Kidney (tissue), 14 donors: ENCODE results near the gene NLRC5. TPM values are rescaled to one million over a fixed set of nuclear protein-coding genes. Genes with fewer than 3 reads are reported as not detected.

Source experiments
- DNase-seq, 5 donors: peaks; one replicate each; pipeline ENCODE4 v3.0.0-alpha.2; 2013 to 2020
- FAIRE-seq: peaks from 2 replicates; lab custom pipeline; 2012; peaks lifted over from hg19 to GRCh38; lab: Jason Lieb, UNC
- H3K27ac ChIP-seq, 2 donors: one replicate each; pipeline ENCODE4 v1.7.0; 2013; ENCODE audit warnings: low read depth in 2 of 2, low read length in 2 of 2, inconsistent platforms in 1 of 2
- H3K27me3 ChIP-seq: one replicate; pipeline ENCODE4 v1.7.1; 2013; ENCODE audit warnings: low read length, inconsistent platforms; ENCODE audit not compliant: control insufficient read depth, insufficient read depth
- H3K36me3 ChIP-seq, 3 donors: one replicate each; pipeline versions ENCODE4 v1.7.0 to v1.7.1; 2013; ENCODE audit warnings: low read length in 3 of 3, control low read depth in 1 of 3, inconsistent platforms in 1 of 3; ENCODE audit not compliant: insufficient read depth in 3 of 3, control insufficient read depth in 2 of 3
- H3K4me1 ChIP-seq, 3 donors: one replicate each; pipeline versions ENCODE4 v1.7.0 to v1.7.1; 2013; ENCODE audit warnings: low read length in 3 of 3, inconsistent platforms in 1 of 3, low read depth in 1 of 3; ENCODE audit not compliant: control insufficient read depth in 2 of 3, insufficient read depth in 2 of 3
- H3K4me3 ChIP-seq, 3 donors: one replicate each; pipeline versions ENCODE4 v1.7.0 to v1.8.1; 2013; ENCODE audit warnings: low read length in 3 of 3, control low read depth in 1 of 3, inconsistent platforms in 1 of 3
- H3K9ac ChIP-seq, 3 donors: one replicate each; pipeline versions ENCODE4 v1.7.0 to v1.7.1; 2013; ENCODE audit warnings: low read length in 3 of 3, control low read depth in 1 of 3, inconsistent platforms in 1 of 3
- H3K9me3 ChIP-seq, 3 donors: one replicate each; pipeline versions ENCODE4 v1.7.0 to v1.7.1; 2013; ENCODE audit warnings: low read length in 3 of 3, control low read depth in 1 of 3, inconsistent platforms in 1 of 3; ENCODE audit not compliant: control insufficient read depth in 2 of 3, insufficient read depth in 1 of 3
- CTCF ChIP-seq: IDR thresholded peaks from 3 replicates; pipeline ENCODE4 v1.5.1; 2012; ENCODE audit warnings: mild to moderate bottlenecking, moderate library complexity, borderline replicate concordance; ENCODE audit not compliant: insufficient read depth; ENCODE audit errors: extremely low read depth
- intact Hi-C: fragments of 100-400 bp; cut with DNase I; formaldehyde crosslinking; loops from one replicate; pipeline ENCODE4 v1.11.1; 2022
- polyA plus RNA-seq: library from polyadenylated mRNA; stranded (reverse); fragments of 350-450 nt; fragmentation: Illumina TruSeq; extraction: RNeasy Lipid Tissue Mini Kit (QIAGEN cat#74804); gene quantifications from one replicate; pipeline ENCODE4 v1.2.3, GENCODE V29; 2014; ENCODE audit warnings: low read depth, low replicate concordance; ENCODE audit not compliant: insufficient read depth
- total RNA-seq: library from RNA; stranded (reverse); fragmentation: NEBNext Ultra II Directional; extraction: Animal tissue kit (Norgen Biotek cat#: 25700); gene quantifications from one replicate; pipeline ENCODE4 v1.2.1, GENCODE V29; 2021
- donor health status: control.
- donor health status: control.
- donor health status: control.
- donor health status: control.
- donor health status: control.
- donor health status: DM: yes; HTN: yes; CAD: no.
- donor health status: Normal renal cell carcinoma (clear cell type).

Gene NLRC5
- total and polyA plus RNA-seq, 2 donors from 2014 or later, result 7.1 to 55.6 TPM

- Histone ChIP-seq H3K4me3 (no peak overlapping the region), H3K9ac (no peak overlapping the region), H3K27ac (no peak overlapping the region), H3K4me1 (peaks cover 0 to under 1% (median 0%) of the 10 kb centered on the region in 3 donors), H3K36me3 (no peaks in the 10 kb centered on the region), H3K27me3 (no peaks in the 10 kb centered on the region), H3K9me3 (no peaks in the 10 kb centered on the region)
- intact Hi-C loops, result no loop called here
- DNase-seq (no peak), FAIRE-seq (no peak)
- no peak for TF ChIP-seq CTCF
Observed at GRCh38 chr16:56956756-56957155, 32.6 kb upstream of the NLRC5 start.

GRCh38 chr16:56960681-56961281 lies 28.6 kb upstream of the NLRC5 start:
- H3K4me3 ChIP-seq, result no peak overlapping the region
- no peaks in the 10 kb centered on the region for H3K36me3 ChIP-seq
- no peak overlapping the region for H3K9ac ChIP-seq
- H3K27ac ChIP-seq, result no peak overlapping the region
- DNase-seq (peak in 1 of 5 donors; percentile 66), FAIRE-seq (no peak)
- peaks cover 0 to 14% (median 7%) of the 10 kb centered on the region in 3 donors for H3K4me1 ChIP-seq
- TF ChIP-seq CTCF, result no peak
- H3K9me3 ChIP-seq, result no peaks in the 10 kb centered on the region
- intact Hi-C loops, result no loop called here
- no peaks in the 10 kb centered on the region for H3K27me3 ChIP-seq

GRCh38 chr16:56961386-56961785 lies 28.0 kb upstream of the NLRC5 start:
- H3K36me3 ChIP-seq, result no peaks in the 10 kb centered on the region
- no peaks in the 10 kb centered on the region for H3K27me3 ChIP-seq
- intact Hi-C loops, result no loop called here
- no peak for TF ChIP-seq CTCF
- no peak overlapping the region for H3K4me3 ChIP-seq
- H3K4me1 ChIP-seq, result peaks cover 0 to 14% (median 7%) of the 10 kb centered on the region in 3 donors
- FAIRE-seq (no peak), DNase-seq (peak in 1 of 5 donors; percentile 50)
- H3K9ac ChIP-seq, result no peak overlapping the region
- H3K27ac ChIP-seq, result peak overlapping the region in 1 of 2 donors; percentile 57
- no peaks in the 10 kb centered on the region for H3K9me3 ChIP-seq
